OCI-LY7 (cell line): ENCODE measurements around the gene WNT6.

Experiments used
- EZH2phosphoT487 ChIP-seq: fragments of 200-600 bp; sonication (generic); IDR thresholded peaks from 2 replicates; pipeline ENCODE4 v1.6.1; 2018; ENCODE audit warnings: low read depth, borderline replicate concordance, mild to moderate bottlenecking, mixed run types, antibody characterized with exemption, low read length, moderate library complexity, mixed read lengths
- TF ChIP-seq, protein P1 (sequence below): fragments of 200-600 bp; sonication (generic); conservative IDR thresholded peaks from 2 replicates; pipeline ENCODE4 v1.5.1; 2014; ENCODE audit warnings: mild to moderate bottlenecking, antibody characterized with exemption, low read length, moderate library complexity, mixed read lengths

DNA sequence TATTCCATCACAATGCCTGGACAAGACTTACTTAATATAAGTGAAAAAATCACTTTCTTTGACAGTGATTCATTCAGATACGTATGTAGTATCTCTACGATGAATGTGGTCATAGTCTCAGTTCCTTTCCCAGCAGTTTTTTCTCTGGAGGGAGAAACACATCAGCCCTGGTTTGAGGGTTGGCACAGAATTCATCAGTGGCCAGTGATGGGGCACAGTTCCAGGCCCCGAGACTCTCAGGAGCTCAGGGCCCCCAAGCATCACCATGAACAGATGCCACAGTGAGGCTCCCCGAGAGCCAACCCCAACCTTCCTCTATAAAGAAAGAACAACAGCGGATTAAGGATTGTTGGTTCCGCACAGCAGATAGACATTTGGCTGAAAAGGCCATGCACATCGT lies 40.5 kb upstream of the WNT6 start:
- TF ChIP-seq, protein P1, sequence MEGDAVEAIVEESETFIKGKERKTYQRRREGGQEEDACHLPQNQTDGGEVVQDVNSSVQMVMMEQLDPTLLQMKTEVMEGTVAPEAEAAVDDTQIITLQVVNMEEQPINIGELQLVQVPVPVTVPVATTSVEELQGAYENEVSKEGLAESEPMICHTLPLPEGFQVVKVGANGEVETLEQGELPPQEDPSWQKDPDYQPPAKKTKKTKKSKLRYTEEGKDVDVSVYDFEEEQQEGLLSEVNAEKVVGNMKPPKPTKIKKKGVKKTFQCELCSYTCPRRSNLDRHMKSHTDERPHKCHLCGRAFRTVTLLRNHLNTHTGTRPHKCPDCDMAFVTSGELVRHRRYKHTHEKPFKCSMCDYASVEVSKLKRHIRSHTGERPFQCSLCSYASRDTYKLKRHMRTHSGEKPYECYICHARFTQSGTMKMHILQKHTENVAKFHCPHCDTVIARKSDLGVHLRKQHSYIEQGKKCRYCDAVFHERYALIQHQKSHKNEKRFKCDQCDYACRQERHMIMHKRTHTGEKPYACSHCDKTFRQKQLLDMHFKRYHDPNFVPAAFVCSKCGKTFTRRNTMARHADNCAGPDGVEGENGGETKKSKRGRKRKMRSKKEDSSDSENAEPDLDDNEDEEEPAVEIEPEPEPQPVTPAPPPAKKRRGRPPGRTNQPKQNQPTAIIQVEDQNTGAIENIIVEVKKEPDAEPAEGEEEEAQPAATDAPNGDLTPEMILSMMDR, result no peak
- TF ChIP-seq EZH2phosphoT487, result no peak
